MV-4-11 (cell line): ENCODE data around the gene PALMD.

ENCODE experiments used
- DNase-seq: peaks from one replicate; lab custom pipeline; 2025; lab: John Stamatoyannopoulos, UW

The PALMD gene

GRCh38 chr1:99634971-99635624, 10.8 kb upstream of the PALMD start:
- DNase-seq, result no peak

- DNase-seq, result no peak
Measured at GRCh38 chr1:99635664-99636063, 10.2 kb upstream of the PALMD start.

- no peak for DNase-seq
Measured at GRCh38 chr1:99636647-99637175, 9.2 kb upstream of the PALMD start.

GRCh38 chr1:99638853-99639252, 7.1 kb upstream of the PALMD start:
- no peak for DNase-seq

GRCh38 chr1:99639408-99639807, 6.5 kb upstream of the PALMD start:
- DNase-seq, result no peak

- no peak for DNase-seq
Measured at GRCh38 chr1:99639945-99640344, 6.0 kb upstream of the PALMD start.

GRCh38 chr1:99640672-99641071, 5.2 kb upstream of the PALMD start:
- DNase-seq, result no peak

- DNase-seq, result no peak
Measured at GRCh38 chr1:99641558-99641957, 4.4 kb upstream of the PALMD start.

GRCh38 chr1:99642053-99642452, 3.9 kb upstream of the PALMD start:
- no peak for DNase-seq

- no peak for DNase-seq
Measured at GRCh38 chr1:99643021-99643779, 2.7 kb upstream of the PALMD start.

- DNase-seq, result no peak
Measured at GRCh38 chr1:99644279-99645004, 1.5 kb upstream of the PALMD start.

- peak; percentile 15 for DNase-seq
Measured at GRCh38 chr1:99645203-99645602, 710 bp upstream of the PALMD start.

GRCh38 chr1:99646868-99647267, 955 bp downstream of the PALMD start:
- no peak for DNase-seq

GRCh38 chr1:99647490-99647889, 1.6 kb downstream of the PALMD start:
- no peak for DNase-seq

GRCh38 chr1:99648107-99648506, 2.2 kb downstream of the PALMD start:
- DNase-seq, result no peak

GRCh38 chr1:99650030-99650429, 4.1 kb downstream of the PALMD start:
- DNase-seq, result no peak

- DNase-seq, result no peak
Measured at GRCh38 chr1:99650773-99651437, 5.0 kb downstream of the PALMD start.

- DNase-seq, result no peak
Measured at GRCh38 chr1:99652881-99653281, 7.0 kb downstream of the PALMD start.

- DNase-seq, result no peak
Measured at GRCh38 chr1:99655376-99655775, 9.5 kb downstream of the PALMD start.

GRCh38 chr1:99656701-99657100, 10.8 kb downstream of the PALMD start:
- no peak for DNase-seq

- no peak for DNase-seq
Measured at GRCh38 chr1:99657213-99658030, 11.5 kb downstream of the PALMD start.

- no peak for DNase-seq
Measured at GRCh38 chr1:99658031-99658290, 12.0 kb downstream of the PALMD start.
